K562 (cell line): Measurements from ENCODE around the gene TMCC2. TPM values are rescaled to one million over a fixed set of nuclear protein-coding genes. Genes with fewer than 3 reads are reported as not detected.
A peak's percentile ranks its signal among the peaks of the same experiment; 100 is the strongest.

Source experiments
- ATAC-seq: fragments of 200-7000 bp; cut with Tn5 transposase; 3 replicates; pipeline ENCODE4 v1.9.1; 2020; ENCODE audit warnings: moderate library complexity
- BruUV-seq: library from RNA; stranded (reverse); fragments of 400-500 nt; replicated peaks from 2 replicates; lab custom pipeline; 2021; lab: Mats Ljungman, UMichigan
- CTCF ChIA-PET: fragments of 300-600 bp; formaldehyde crosslinking; extraction: SDS; loops from one replicate; lab custom pipeline; 2021; ENCODE audit warnings: low intra/inter-chr PET ratio; lab: Yijun Ruan, JAX
- POLR2A ChIA-PET: fragments of 300-600, 350-650 bp; sonication (Branson Sonifier 250); formaldehyde crosslinking; extraction: SDS; loops from one replicate; lab custom pipeline; 2021; ENCODE audit warnings: antibody characterized with exemption, inconsistent platforms; lab: Yijun Ruan, JAX
- DNase-seq, 4 experiments: peaks; one replicate each; pipeline versions ENCODE4 v3.0.0 to v3.0.0-alpha.2; 2011 to 2018; ENCODE audit warnings: low spot score in 3 of 4, mixed read lengths in 3 of 4; ENCODE audit errors: extremely low read depth in 1 of 4
- FAIRE-seq: peaks from 2 replicates; lab custom pipeline; 2011; peaks lifted over from hg19 to GRCh38; lab: Jason Lieb, UNC
- H2AFZ ChIP-seq: 2 replicates; pipeline ENCODE4 v1.6.0; 2011; ENCODE audit warnings: low read depth, low read length, control low read depth, inconsistent platforms
- H3K27ac ChIP-seq: fragments of 200-600 bp; 3 replicates; pipeline ENCODE4 v1.8.0; 2011; ENCODE audit warnings: low read depth, mild to moderate bottlenecking, control low read depth, inconsistent platforms, low read length, moderate library complexity, mixed read lengths; ENCODE audit errors: extremely low read depth
- H3K27me3 ChIP-seq, 2 experiments: fragments of 300-600 bp in 1 of 2; 2 replicates in 1 of 2; 3 replicates in 1 of 2; pipeline versions ENCODE4 v1.6.0 to v1.8.0; 2011; ENCODE audit warnings: inconsistent platforms in 2 of 2, low read length in 2 of 2, mild to moderate bottlenecking in 1 of 2, mixed read lengths in 1 of 2, moderate library complexity in 1 of 2; ENCODE audit not compliant: control insufficient read depth in 2 of 2, insufficient read depth in 2 of 2
- H3K36me3 ChIP-seq: fragments of 300-600 bp; 3 replicates; pipeline ENCODE4 v1.8.0; 2011; ENCODE audit warnings: mild to moderate bottlenecking, low read length, inconsistent platforms; ENCODE audit not compliant: control insufficient read depth, insufficient read depth
- H3K4me1 ChIP-seq, 2 experiments: fragments of 200-600 bp in 1 of 2; replicated peaks in 1 of 2; 2 replicates in 1 of 2; 3 replicates in 1 of 2; pipeline versions ENCODE4 v1.5.1 to v1.8.0; 2011; ENCODE audit warnings: inconsistent platforms in 2 of 2, low read length in 2 of 2, mild to moderate bottlenecking in 1 of 2, mixed read lengths in 1 of 2, moderate library complexity in 1 of 2; ENCODE audit not compliant: control insufficient read depth in 2 of 2, insufficient read depth in 2 of 2
- H3K4me2 ChIP-seq: 2 replicates; pipeline ENCODE4 v1.6.1; 2011; ENCODE audit warnings: low read length, control low read depth, inconsistent platforms, mixed read lengths; ENCODE audit not compliant: insufficient read depth
- H3K4me3 ChIP-seq: fragments of 200-600 bp; sonication (generic), shearing (Covaris generic); 2 replicates; pipeline ENCODE4 v1.5.1; 2016; ENCODE audit warnings: control low read depth, inconsistent platforms
- H3K79me2 ChIP-seq: fragments of 200-600 bp; 3 replicates; pipeline ENCODE4 v1.8.0; 2011; ENCODE audit warnings: low read length, inconsistent platforms; ENCODE audit not compliant: control insufficient read depth, insufficient read depth
- H3K9ac ChIP-seq, 2 experiments: 2 replicates each; pipeline versions ENCODE4 v1.6.0 to v1.6.1; 2011; ENCODE audit warnings: low read depth in 2 of 2, low read length in 2 of 2, control low read depth in 1 of 2, inconsistent platforms in 1 of 2, mild to moderate bottlenecking in 1 of 2, mixed read lengths in 1 of 2; ENCODE audit not compliant: insufficient read depth in 1 of 2
- H3K9me1 ChIP-seq: one replicate; pipeline ENCODE4 v1.6.0; 2011; ENCODE audit warnings: inconsistent platforms, mild to moderate bottlenecking, low read length, moderate library complexity; ENCODE audit not compliant: control insufficient read depth, insufficient read depth
- H3K9me3 ChIP-seq: replicated peaks from 2 replicates; pipeline ENCODE4 v1.5.1; 2011; ENCODE audit warnings: low read depth, low read length, inconsistent platforms; ENCODE audit not compliant: control insufficient read depth, insufficient read depth
- H4K20me1 ChIP-seq: replicated peaks from 2 replicates; pipeline ENCODE4 v1.6.1; 2011; ENCODE audit warnings: low read length, inconsistent platforms, mixed read lengths; ENCODE audit not compliant: control insufficient read depth, insufficient read depth
- BRF2 ChIP-seq: IDR thresholded peaks from 3 replicates; pipeline ENCODE4 v1.6.1; 2011; ENCODE audit warnings: borderline replicate concordance, mild to moderate bottlenecking; ENCODE audit not compliant: insufficient read length, insufficient read depth
- CLOCK ChIP-seq: fragments of 250-450 bp; sonication (Bioruptor Pico); IDR thresholded peaks from 2 replicates; pipeline ENCODE4 v1.4.0; 2020; ENCODE audit warnings: mild to moderate bottlenecking, moderate library complexity, borderline replicate concordance
- ELF2 ChIP-seq: fragments of 250-450 bp; sonication (Bioruptor Pico); IDR thresholded peaks from 2 replicates; pipeline ENCODE4 v1.5.0; 2021; ENCODE audit warnings: mild to moderate bottlenecking
- ELF4 ChIP-seq: fragments of 450-650 bp; formaldehyde crosslinking; IDR thresholded peaks from 2 replicates; pipeline ENCODE4 v1.4.0; 2022; ENCODE audit warnings: missing genetic modification characterization
- HDAC3 ChIP-seq: fragments of 450-650 bp; IDR thresholded peaks from 2 replicates; pipeline ENCODE4 v1.6.1; 2018; ENCODE audit warnings: borderline replicate concordance, mild to moderate bottlenecking, moderate library complexity; ENCODE audit not compliant: partially characterized antibody
- IFI16 ChIP-seq: fragments of 250-450 bp; sonication (Bioruptor Pico); IDR thresholded peaks from 2 replicates; pipeline ENCODE4 v2.1.2; 2022; ENCODE audit warnings: mild to moderate bottlenecking, inconsistent platforms
- KAT2B ChIP-seq: IDR thresholded peaks from one replicate; pipeline ENCODE4 v1.6.1; 2012; ENCODE audit warnings: low read depth, mild to moderate bottlenecking, control low read depth, inconsistent platforms, low read length, moderate library complexity
- MYNN ChIP-seq, 2 experiments: sonication (generic); formaldehyde crosslinking in 1 of 2; IDR thresholded peaks; 2 replicates each; pipeline versions ENCODE4 v1.5.0 to v1.6.1; 2016 to 2020; ENCODE audit warnings: antibody characterized with exemption in 1 of 2, missing genetic modification reagents in 1 of 2
- NFIC ChIP-seq: fragments of 450-650 bp; IDR thresholded peaks from 2 replicates; pipeline ENCODE4 v1.6.1; 2017; ENCODE audit warnings: mild to moderate bottlenecking, inconsistent platforms
- RBM25 ChIP-seq: fragments of 200-400 bp; formaldehyde crosslinking; IDR thresholded peaks from 2 replicates; pipeline ENCODE4 v1.6.1; 2018; ENCODE audit warnings: low read length, low read depth, moderate library complexity; ENCODE audit not compliant: severe bottlenecking
- RBM39 ChIP-seq: fragments of 200-400 bp; formaldehyde crosslinking; optimal IDR thresholded peaks from 2 replicates; pipeline ENCODE3; 2018; ENCODE audit warnings: low read depth, low read length
- TSC22D4 ChIP-seq: fragments of 450-650 bp; IDR thresholded peaks from 2 replicates; pipeline ENCODE4 v1.6.1; 2016; ENCODE audit warnings: missing genetic modification characterization, missing biosample characterization, control low read depth
- XRCC5 ChIP-seq: fragments of 200-400 bp; formaldehyde crosslinking; IDR thresholded peaks from 2 replicates; pipeline ENCODE4 v1.6.1; 2017; ENCODE audit warnings: low read depth, mild to moderate bottlenecking, low read length
- ZNF143 ChIP-seq: sonication (generic); formaldehyde crosslinking; IDR thresholded peaks from 2 replicates; pipeline ENCODE4 v1.9.0; 2022; ENCODE audit warnings: mild to moderate bottlenecking, missing genetic modification reagents
- ZNF224 ChIP-seq: sonication (generic); formaldehyde crosslinking; IDR thresholded peaks from 2 replicates; pipeline ENCODE4 v1.8.0; 2022; ENCODE audit warnings: mild to moderate bottlenecking, missing genetic modification reagents
- ZNF445 ChIP-seq: fragments of 250-450 bp; sonication (Bioruptor Pico); IDR thresholded peaks from 2 replicates; pipeline ENCODE4 v1.4.0; 2020; ENCODE audit warnings: low read depth, mild to moderate bottlenecking, moderate library complexity
- ZNF644 ChIP-seq: fragments of 200-800 bp; sonication (Bioruptor generic); IDR thresholded peaks from 2 replicates; pipeline ENCODE4 v1.6.1; 2016; ENCODE audit warnings: low read depth, missing genetic modification characterization, missing compliant biosample characterization
- ZNF696 ChIP-seq: fragments of 250-450 bp; sonication (Bioruptor Pico); conservative IDR thresholded peaks from 2 replicates; pipeline ENCODE4 v1.4.0; 2020; ENCODE audit warnings: mild to moderate bottlenecking, moderate library complexity
- ZNF717 ChIP-seq: fragments of 250-450 bp; sonication (Bioruptor Pico); IDR thresholded peaks from 2 replicates; pipeline ENCODE4 v1.5.0; 2021
- WGBS: fragments of 100-300 bp; shearing (Covaris generic); methylation state at CpG from one replicate; pipeline ENCODE4 v1.1.6; 2016; ENCODE audit warnings: low coverage, mixed read lengths; ENCODE audit not compliant: insufficient coverage; ENCODE audit errors: missing lambda C conversion rate; 5-methylcytosine and 5-hydroxymethylcytosine counted together
- in situ Hi-C: fragments of 300-500 bp; cut with MboI; formaldehyde crosslinking; loops from 4 replicates; pipeline ENCODE4 v1.15.0; 2018; ENCODE audit warnings: inconsistent platforms, mixed read lengths
- intact Hi-C: fragments of 100-400 bp; cut with micrococcal nuclease; formaldehyde crosslinking; loops from 2 replicates; pipeline ENCODE4 v1.14.2; 2022
- polyA plus RNA-seq, 8 experiments: library from polyadenylated mRNA; depleted of rRNA in 4 of 8; stranded (reverse) in 5 of 8; unstranded in 3 of 8; fragments of >200 nt; fragmentation: Nextera tagmentation in 2 of 8; fragmentation: Illumina TruSeq in 1 of 8; extraction: Ambion mirVana in 2 of 8; extraction: Trizol in 1 of 8; gene quantifications; 2 replicates each; pipeline versions ENCODE4 v1.2.1 to v1.2.3, GENCODE V29; 2011 to 2014; ENCODE audit warnings: inconsistent platforms in 1 of 8, missing spikeins in 1 of 8
- total RNA-seq, 7 experiments: library from RNA; depleted of rRNA in 6 of 7; stranded (reverse); fragments of >200 nt in 6 of 7; fragmentation: Illumina TruSeq in 2 of 7; extraction: Trizol in 2 of 7; gene quantifications; 2 replicates each; pipeline versions ENCODE4 v1.2.1 to v1.2.3, GENCODE V29; 2011 to 2021; ENCODE audit warnings: low replicate concordance in 1 of 7

The TMCC2 gene
- total and polyA plus RNA-seq, 9 of the 15 experiments (the other 6 are each of a cell fraction or from before 2014, with no cell fraction given): 0.06 to 1.8 (median 0.98) TPM

DNA sequence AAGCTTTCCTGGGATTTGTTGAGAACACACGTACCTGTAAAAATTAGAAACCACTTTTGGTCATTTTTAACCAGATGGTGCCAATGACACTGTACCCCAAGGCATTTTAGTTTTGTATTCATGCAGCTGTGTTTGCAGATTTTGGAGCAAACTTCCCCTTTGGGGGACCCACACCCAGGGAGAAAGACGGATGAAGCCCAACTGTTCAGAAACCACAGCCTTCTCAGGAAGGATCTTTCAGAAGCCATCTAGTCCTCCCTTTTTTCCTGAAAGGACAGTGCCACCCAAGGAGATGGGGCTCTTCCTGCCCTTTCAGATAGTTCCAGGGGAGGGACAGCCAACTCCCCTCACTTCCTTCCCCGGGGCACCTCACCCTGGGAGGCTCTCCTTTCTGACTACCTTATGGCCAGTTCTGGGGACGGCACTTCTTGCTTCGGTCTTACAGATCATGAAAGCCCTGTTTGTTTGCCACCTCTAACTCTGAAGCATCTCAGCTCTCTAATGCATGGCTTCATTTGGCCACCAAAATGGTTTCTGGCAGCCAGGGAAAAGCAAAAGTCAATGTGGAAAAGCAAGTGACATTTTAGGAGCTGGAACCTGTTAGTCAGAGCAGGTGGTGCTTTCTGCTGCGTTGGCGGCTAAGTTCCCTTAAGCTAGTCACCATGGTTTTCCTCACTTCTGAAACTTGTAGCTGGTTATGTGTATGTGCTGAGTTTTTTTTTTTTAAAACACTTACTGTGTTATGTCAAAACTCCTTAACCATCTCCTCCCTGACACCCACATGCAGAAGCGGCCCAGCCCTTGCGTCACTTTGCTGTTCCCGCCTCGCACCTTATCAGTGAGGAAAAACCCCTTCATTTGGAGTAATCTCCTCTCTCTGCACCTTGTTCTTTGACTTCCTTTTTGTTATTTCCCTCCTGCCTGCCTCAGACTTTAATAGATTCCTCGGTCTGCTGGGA is 10.1 kb downstream of the TMCC2 start:
- POLR2A ChIA-PET: interaction anchor here (0.7 to 3.9 kb wide), 6 partner anchors 9 to 118 kb away, joined by 3 to 20 read pairs (median 8); partner anchors contain the start of gene TMCC2
- peaks cover 17 to 23% of the 10 kb centered on the region in 2 experiments for H3K4me1 ChIP-seq
- no peak overlapping the region for H3K27ac ChIP-seq
- WGBS: 22% methylated on average over 12 of the region's 12 CpGs
- peak overlapping the region; percentile 27; the same call in 1 of the 2 replicates for H3K4me2 ChIP-seq
- no peak overlapping the region for H3K4me3 ChIP-seq
- CTCF ChIA-PET: no interaction called here
- FAIRE-seq: peak; percentile 70
- no TSS peak for BruUV-seq
- no peaks in the 10 kb centered on the region for H3K79me2 ChIP-seq
- ATAC-seq: peak; percentile 80
- peaks cover 0 to 10% of the 10 kb centered on the region in 2 experiments; a peak in 1 of 5 replicates for H3K27me3 ChIP-seq
- H3K9ac ChIP-seq: peak overlapping the region in 1 of 2 experiments; percentile 20; a peak in 2 of 4 replicates
- intact Hi-C loops: no loop called here
- H3K9me3 ChIP-seq: no peaks in the 10 kb centered on the region
- peak overlapping the region; percentile 75 for H2AFZ ChIP-seq
- in situ Hi-C loops: no loop called here
- DNase-seq: peak; percentile 60 to 81 (median 68)
- H3K36me3 ChIP-seq: no peaks in the 10 kb centered on the region
- no peaks in the 10 kb centered on the region for H4K20me1 ChIP-seq
- no peaks in the 10 kb centered on the region for H3K9me1 ChIP-seq
- no peak for TF ChIP-seq TSC22D4 (tag)
- no peak for TF ChIP-seq MYNN (IDR thresholded peaks at IDR 0.05)
- TF ChIP-seq MYNN (CRISPR knock-in tag; IDR thresholded peaks at IDR 0.05): no peak
- no peak for TF ChIP-seq RBM39
- TF ChIP-seq ZNF644 (tag): no peak
- TF ChIP-seq ZNF717 (CRISPR knock-in tag): no peak
- TF ChIP-seq ZNF696: no peak
- peak; percentile 49 for TF ChIP-seq NFIC
- no peak for TF ChIP-seq BRF2
- no peak for TF ChIP-seq RBM25
- TF ChIP-seq HDAC3: peak; percentile 42
- no peak for TF ChIP-seq ZNF224 (CRISPR knock-in tag)
- TF ChIP-seq ELF4 (CRISPR knock-in tag): no peak
- no peak for TF ChIP-seq KAT2B
- no peak for TF ChIP-seq XRCC5
- no peak for TF ChIP-seq ELF2 (CRISPR knock-in tag)
- no peak for TF ChIP-seq ZNF143
- TF ChIP-seq IFI16 (CRISPR knock-in tag): no peak
- TF ChIP-seq ZNF445 (CRISPR knock-in tag): no peak
- TF ChIP-seq CLOCK (CRISPR knock-in tag): no peak
